ENCODE measurements around the gene ZNF341.
"Not testable (repeated sequence)": the region's sequence is repeated elsewhere in the genome, so short reads cannot be mapped to it uniquely, and the experiment has no call there.

Gene ZNF341

DNA sequence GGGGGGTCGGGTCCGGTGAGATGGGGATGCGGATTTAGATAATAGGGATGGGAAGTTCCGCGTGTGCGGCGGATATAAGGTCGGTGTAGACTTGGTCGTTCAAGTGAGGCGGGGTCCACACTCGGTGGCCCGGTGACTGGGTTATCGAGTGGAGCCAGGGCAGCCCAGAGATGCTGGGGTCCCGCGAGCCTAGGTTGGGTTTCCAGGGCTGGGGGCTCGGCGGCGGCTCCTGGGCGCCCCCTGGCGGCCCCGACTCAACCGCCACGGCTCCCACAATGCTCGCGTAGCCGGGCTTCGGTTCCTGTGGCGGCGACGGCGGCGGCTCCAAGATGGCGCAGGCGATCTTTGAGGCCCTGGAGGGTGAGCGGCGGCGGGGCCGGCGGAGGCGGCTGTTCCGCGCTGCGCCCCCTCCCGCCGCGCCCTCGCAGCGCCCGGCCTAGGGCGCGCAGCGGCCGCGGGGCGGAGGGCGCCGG lies at the start of gene ZNF341:
TSS of gene ZNF341 (plus strand) at position 304 of the 473 bp plus-strand sequence. CDS start at position 330, 26 bp downstream.
- DNase-seq (ENCODE audit: low read depth in 1 of 2, low spot score in 1 of 2) = peak; percentile 74 to 83

GRCh38 chr20:33684533-33685327 lies 47.1 kb upstream of the ZNF341 start:
- DNase-seq (ENCODE audit: low read depth in 1 of 2, low spot score in 1 of 2) = no peak

GRCh38 chr20:33685328-33686099 lies 46.3 kb upstream of the ZNF341 start:
- peak in 1 of 2 donors; percentile 32 for DNase-seq (ENCODE audit: low read depth in 1 of 2, low spot score in 1 of 2)

- peak; percentile 88 to 93 for DNase-seq (ENCODE audit: low read depth in 1 of 2, low spot score in 1 of 2)
Measured at GRCh38 chr20:33686100-33686983, 45.5 kb upstream of the ZNF341 start, which contains the start of gene E2F1. Gene E2F1, minus strand, starts transcription at chr20:33686385. Its CDS starts 121 bp downstream, at chr20:33686264.

- no peak for DNase-seq (ENCODE audit: low read depth in 1 of 2, low spot score in 1 of 2)
Measured at GRCh38 chr20:33686984-33687366, 44.8 kb upstream of the ZNF341 start.

DNA sequence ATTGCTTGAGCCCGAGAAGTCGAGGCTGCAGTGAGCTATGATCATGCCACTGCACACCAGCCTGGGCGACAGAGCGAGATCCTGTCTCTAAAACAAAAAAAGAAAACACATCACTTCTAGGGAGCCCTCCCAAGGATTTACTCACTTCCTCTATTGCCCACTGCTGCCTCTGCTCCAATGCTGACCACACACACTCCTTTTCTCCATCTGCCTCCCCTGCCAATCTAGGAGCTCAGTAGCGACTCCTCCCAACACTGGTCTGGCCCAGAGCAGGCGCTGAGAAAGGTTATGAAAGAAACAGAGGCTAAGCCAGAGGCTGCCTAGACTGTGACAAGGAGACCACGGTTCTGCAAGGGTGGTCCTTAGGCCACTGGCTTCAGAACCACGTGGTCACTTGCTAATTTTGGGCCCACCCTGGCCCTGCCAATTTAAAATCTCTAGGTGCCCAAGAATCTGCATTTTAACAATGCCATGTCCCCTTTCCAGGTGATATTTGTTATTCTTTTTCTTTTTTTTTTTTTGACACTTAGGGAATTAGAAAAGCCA lies 44.4 kb upstream of the ZNF341 start:
- no peak for DNase-seq (ENCODE audit: low read depth in 1 of 2, low spot score in 1 of 2)

DNA sequence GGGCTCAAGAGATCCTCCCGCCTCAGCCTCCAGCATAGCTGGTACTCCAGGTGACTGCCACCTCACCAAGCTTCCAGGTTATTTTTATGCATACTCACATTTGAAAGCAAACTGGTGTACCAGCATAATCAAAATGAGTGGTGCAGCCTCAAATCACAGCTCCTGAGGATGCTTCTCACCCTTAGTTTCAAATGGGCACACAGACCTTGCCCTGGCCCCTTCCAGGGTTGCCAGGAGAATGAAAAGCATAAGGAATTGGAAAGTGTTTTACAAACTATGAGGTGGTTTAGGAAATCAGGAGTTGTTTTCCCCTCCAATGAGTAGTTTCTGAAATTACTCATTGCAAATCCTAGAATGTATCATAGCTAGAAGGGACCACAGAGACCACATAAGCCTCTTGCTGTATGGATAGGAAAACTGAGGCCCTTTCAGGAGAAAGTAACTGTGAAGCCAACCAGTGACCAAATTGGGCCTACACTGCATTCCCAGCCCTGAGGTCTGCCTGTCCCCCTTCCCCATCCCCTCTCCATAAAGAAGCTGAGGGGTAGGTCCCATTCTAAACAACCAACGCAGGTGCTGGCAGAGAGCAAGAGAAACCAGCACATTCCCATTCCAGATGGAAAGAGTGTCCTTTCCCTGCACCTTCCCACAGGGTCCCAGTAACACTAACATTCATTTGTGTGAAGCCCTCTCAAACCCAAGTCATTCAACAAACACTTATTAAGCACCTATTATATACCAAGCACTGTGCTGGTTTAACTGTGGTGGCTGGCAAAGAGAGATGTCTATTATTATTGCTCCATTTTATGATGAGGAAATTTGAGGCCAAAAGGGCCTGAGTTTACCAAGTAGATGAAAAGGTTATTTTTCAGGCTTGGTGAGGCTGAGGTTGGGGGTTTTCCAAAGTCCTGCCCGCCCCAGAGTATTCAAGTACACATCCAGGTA lies 43.5 kb upstream of the ZNF341 start:
- no peak for DNase-seq (ENCODE audit: low read depth in 1 of 2, low spot score in 1 of 2)

GRCh38 chr20:33688938-33689424 lies 42.8 kb upstream of the ZNF341 start:
- DNase-seq (ENCODE audit: low read depth in 1 of 2, low spot score in 1 of 2) = no peak

- DNase-seq (ENCODE audit: low read depth in 1 of 2, low spot score in 1 of 2) = no peak
Measured at GRCh38 chr20:33689493-33689892, 42.3 kb upstream of the ZNF341 start.

DNA sequence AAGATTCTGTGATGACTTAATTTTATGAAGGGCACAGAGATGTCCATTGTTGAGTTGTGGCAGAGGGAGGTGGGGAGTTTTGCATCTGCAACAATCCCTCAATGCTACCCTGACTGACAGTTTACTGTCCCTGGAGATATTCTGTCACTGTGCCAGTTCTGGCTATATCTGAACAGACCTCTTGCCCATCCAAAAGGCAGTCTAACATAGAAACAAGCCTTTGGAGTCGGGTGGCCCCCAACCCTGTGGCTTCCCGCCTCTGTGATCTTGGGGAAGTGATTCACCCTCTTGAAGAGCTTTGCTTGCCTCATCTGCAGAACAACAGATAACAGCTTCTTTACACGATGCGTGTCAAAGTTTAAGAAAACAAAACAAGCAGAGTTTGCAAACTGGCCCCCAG lies 41.8 kb upstream of the ZNF341 start:
- peak in 1 of 2 donors; percentile 18 for DNase-seq (ENCODE audit: low read depth in 1 of 2, low spot score in 1 of 2)

DNA sequence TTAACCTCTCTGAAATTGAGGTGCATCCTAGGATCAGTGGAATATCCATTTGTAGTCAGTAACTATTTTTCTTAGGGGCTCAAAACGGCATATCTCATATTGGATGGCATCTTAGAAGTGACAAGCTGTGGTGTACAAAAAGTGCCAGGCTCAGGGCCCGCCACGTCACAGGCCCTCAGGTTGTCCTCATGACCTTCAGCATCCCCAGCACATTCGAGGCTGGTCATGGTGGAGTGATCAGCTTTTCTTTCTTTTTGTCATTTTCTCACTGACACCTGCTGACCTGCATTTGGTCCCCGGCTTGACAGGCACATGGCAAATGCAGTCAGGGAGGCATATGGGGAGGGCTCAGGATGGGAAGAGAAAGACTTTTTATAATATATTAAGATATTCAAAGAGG lies 38.5 kb upstream of the ZNF341 start:
- no peak for DNase-seq (ENCODE audit: low read depth in 1 of 2, low spot score in 1 of 2)

DNA sequence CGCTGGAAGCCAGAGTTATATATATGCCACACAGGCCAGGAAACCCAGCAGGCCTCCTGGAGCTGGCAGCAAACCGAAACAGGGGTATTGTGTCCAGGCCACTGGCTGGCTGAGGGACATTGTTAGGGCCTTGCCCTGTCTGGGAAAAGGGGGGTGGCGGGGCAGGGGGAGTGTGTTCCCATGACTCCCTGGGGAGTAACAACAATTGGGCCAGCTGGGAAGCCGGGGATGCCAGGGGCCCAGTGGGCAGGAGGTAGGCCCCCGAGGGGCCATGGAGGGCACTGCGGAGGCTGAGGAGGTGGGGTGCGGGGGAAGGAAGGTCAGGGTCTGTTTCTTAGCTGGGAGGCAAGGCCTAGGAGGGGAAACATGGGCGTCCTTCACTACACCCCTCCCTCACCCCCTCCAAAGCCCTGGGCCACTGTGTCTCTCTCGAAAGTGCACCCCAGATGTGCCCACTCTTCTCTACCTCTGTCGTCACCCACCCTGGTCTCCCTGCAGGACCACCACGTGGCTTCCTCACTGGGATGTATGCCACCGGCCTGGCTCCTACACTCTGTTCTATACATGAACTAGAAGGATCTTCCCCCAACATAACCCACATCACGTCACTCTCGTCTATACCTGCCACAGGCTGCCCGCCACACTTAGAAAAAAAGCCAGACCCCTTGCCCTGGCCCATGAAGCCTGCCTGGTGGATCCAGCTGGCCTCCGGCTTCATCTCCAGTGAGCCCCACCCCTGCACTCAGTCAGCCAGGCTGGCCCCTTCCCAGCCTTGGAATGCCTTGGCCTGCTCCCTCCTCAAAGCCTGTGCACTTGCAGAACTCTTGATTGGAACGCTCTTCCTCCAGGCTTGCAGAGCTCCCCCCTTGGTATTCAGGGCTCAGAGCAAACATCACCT lies 37.8 kb upstream of the ZNF341 start:
- no peak for DNase-seq (ENCODE audit: low read depth in 1 of 2, low spot score in 1 of 2)

- DNase-seq (ENCODE audit: low read depth in 1 of 2, low spot score in 1 of 2) = no peak
Measured at GRCh38 chr20:33694639-33695012, 37.2 kb upstream of the ZNF341 start.

- DNase-seq (ENCODE audit: low read depth in 1 of 2, low spot score in 1 of 2) = no peak
Measured at GRCh38 chr20:33696448-33696847, 35.3 kb upstream of the ZNF341 start.

- DNase-seq (ENCODE audit: low read depth in 1 of 2, low spot score in 1 of 2) = no peak
Measured at GRCh38 chr20:33697129-33697528, 34.7 kb upstream of the ZNF341 start.

DNA sequence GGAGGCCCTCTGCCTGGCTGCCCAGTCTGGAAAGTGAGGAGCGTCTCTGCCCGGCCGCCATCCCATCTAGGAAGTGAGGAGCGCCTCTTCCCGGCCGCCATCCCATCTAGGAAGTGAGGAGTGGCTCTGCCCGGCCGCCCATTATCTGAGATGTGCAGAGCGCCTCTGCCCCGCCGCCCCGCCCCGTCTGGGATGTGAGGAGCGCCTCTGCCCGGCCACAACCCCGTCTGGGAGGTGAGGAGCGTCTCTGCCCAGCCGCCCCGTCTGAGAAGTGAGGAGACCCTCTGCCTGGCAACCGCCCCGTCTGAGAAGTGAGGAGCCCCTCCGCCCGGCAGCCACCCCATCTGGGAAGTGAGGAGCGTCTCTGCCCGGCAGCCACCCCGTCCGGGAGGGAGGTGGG lies 32.8 kb upstream of the ZNF341 start:
- DNase-seq (ENCODE audit: low read depth in 1 of 2, low spot score in 1 of 2) = not testable (repeated sequence)

DNA sequence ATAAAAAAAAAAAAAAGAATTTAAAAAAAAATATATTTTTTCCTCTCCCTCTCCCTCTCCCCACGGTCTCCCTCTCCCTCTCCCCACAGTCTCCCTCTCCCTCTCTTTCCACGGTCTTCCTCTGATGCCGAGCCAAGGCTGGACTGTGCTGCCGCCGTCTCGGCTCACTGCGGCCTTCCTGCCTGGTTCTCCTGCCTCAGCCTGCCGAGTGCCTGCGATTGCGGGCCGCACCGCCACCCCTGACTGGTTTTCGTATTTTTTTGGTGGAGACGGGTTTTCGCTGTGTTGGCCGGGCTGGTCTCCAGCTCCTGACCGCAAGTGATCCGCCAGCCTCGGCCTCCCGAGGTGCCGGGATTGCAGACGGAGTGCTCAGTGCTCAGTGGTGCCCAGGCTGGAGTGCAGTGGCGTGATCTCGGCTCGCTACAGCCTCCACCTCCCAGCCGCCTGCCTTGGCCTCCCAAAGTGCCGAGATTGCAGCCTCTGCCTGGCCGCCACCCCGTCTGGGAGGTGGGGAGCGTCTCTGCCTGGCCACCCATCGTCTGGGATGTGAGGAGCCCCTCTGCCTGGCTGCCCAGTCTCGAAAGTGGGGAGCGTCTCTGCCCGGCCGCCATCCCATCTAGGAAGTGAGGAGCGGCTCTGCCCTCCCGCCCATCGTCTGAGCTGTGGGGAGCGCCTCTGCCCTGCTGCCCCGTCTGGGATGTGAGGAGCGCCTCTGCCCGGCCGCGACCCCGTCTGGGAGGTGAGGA lies 30.9 kb upstream of the ZNF341 start:
- DNase-seq (ENCODE audit: low read depth in 1 of 2, low spot score in 1 of 2) = not testable (repeated sequence)
